GM18498 (cell line): Measurements from ENCODE around the gene CCDC117.

ENCODE experiments used
- ATAC-seq: cut with Tn5 transposase; IDR thresholded peaks from one replicate; pipeline ENCODE4 v1.9.1; 2021; ENCODE audit warnings: mild to moderate bottlenecking, moderate library complexity; ENCODE audit not compliant: unreplicated experiment

CCDC117 gene

DNA sequence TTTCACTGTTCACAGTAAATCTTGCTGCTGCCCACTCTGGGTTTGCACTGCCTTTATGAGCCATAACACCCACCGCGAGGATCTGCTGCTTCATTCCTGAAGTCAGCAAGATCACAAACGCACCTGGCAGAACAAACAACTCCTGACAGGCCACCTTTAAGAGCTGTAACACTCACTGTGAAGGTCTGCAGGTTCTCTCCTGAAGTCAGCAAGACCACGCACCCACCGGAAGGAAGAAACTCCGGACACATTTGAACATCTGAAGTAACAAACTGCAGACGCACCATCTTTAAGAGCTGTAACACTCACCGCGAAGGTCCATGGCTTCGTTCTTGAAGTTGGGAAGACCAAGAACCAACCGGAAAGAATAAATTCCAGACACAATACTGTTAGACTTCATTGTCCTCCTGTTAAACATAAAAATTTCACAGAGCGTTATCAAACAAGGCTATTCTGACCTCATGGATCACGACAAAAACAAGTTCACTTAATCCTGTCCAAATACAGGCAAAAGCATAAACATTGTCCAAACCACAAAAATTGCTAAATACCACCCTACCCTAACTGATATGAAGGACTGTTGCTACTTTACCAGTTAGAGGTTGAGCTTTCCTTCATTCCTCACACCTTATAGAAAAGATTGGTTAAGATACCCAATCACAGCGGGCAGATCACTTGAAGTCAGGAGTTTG, 3.0 kb upstream of the CCDC117 start:
- no peak for ATAC-seq

DNA sequence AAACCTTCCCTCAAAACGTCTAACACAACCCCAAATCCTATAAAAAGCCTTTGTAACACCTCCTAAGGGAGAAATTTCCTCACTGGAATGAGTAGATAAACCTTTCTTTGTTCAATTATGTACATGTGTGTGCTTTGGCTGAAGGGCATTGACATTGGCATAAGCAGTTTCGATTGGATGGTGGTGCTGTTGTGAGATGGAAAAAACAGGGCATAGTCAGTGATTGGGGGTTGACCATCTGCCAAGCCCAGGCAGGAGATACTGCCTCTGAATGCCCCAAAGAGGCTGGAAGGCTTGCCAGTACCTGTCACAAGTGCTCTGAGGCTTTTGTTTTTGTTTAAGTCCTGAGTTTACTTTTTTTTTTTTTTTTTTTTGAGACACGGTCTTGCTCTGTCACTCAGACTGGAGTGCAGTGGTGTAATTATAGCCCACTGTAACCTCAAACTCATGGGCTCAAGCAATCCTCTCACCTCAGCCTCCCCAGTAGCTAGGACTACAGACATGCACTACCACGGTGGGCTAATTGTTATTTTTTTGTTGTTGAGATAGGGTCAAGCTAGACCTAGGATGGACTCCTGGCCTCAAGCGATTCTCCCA, 1.2 kb upstream of the CCDC117 start:
- no peak for ATAC-seq

DNA sequence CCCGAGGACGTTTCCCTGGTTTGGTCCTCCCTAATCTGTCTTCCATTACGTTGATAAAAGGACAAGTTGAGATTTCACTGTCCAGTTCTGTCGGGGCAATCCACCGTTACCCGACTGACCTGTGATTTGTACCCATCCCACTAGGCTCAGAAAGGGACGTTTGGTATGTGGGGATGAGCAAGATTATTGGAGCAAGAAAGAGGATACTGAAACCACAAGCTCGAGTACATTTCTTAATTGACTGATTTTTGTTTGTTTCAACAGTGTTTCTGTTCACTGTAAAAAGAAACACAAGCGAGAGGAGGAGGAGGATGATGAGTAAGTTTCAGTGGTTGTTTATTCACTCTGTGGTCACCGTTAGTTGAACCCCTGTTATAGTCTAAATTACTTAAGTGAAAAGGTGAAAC, 969 bp downstream of the CCDC117 start:
- peak; percentile 29 for ATAC-seq

DNA sequence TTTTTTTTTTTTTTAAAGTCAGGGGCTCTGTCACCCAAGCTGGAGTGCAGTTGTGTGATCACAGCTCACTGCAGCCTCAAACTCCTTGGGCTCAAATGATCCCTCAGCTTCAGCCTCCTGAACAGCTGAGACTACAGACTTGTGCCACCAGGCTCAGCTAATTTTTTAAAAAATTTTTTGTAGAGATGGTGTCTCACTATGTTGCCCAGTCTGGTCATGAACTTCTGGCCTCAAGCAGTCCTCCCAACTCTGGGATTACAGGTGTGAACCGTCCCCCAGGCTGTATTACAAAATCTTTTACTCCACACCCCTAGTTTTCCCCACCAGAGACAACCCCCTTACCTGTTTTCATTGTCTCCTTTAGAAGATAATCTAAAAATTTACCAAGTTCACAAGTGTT, 1.9 kb downstream of the CCDC117 start:
- ATAC-seq = no peak

GRCh38 chr22:28779833-28780232, 7.3 kb downstream of the CCDC117 start:
- ATAC-seq = no peak

DNA sequence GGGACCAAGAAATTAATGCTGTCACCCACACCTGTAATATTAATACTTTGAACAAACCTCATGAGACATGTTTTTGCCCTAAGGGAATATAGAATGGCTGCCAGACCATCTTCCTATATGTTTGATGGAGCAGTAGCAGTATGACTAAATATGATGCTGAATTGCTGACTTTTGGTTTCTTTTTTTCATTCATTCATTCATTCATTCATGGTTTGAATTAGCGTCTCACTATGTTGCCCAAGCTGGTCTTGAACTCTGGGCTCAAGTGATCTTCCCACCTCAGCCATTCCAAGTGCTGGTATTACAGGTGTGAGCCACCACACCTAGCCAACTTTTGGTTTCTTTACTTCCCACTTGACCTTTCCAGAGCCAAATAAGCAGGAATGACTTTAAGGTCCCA, 7.8 kb downstream of the CCDC117 start:
- ATAC-seq = no peak

DNA sequence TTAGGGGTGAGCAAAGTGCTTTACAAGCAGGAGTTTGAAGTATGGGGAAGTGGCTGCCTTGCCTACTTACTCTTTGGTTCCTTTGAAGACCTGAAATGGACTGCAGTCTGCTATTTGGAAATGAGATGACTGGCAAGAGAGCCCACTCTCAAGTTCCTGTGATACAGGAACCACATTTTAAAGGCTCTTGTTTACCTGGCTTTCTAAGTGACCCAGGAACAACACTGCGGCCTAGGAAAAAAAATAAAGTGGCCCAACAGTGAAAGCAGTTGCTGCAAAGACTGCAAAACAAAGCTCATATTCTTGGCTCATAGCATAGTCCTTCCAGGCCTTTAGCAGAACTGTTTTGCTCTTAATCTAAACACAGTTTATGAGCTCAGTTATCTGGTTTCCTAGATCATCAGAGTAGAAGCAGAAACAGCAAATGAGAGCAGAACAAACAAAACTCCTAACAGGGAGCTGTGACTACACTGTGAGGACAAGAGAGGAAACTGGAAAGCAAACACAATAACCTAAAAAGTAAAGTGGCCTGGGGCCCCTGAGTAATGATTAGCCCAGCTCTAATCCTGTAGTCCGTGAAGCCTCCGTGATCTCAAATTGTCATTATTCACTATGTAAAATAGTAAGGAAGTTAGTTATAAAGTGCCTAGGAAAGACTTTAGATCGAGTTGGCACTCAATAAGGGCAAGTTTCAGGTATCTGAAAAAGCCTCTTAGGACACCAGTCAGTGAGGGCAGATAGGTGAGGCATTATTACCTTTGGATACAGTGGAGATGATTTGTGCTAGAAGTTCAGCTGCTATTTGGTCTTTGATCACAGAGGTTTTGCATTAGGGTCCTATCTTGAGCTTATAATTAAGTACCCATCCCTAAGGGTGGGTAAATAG, 11.5 kb downstream of the CCDC117 start:
- no peak for ATAC-seq

DNA sequence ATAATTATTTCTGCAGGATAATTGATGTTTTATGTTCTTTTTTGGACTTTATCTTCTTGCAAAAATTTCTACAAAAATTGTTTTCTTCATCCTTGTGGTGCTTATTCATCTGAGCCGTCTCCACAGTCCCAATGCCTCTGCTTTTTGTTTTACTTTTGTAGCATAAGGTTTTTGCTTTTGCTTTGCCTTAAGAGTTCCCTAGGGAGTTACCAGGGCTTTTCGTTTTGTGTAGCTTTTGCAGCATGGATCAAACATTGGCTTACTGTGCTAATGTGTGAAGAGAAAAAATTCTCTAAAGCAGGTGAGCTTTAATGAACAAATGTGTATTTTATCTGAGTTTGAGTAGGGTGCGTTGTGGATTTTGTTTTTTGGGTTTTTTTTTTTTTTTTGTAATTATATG, 16.1 kb downstream of the CCDC117 start:
- no peak for ATAC-seq

DNA sequence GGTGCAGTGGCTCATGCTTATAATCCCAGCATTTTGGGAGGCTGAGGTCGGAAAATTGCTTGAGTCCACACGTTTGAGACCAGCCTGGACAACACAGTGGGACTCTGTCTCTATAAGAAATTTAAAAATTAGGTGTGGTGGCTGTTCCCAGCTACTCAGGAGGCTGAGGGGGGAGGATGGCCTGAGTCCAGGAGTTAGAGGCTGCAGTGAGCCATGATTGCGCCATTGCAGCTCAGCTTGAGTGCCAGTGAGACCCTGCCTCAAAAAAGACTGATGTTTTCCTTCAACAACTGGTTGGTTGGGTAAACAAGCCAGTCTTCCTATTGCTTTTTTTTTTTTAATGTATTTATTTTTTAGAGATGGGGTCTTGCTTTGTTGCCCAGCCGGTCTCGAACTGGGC, 18.6 kb downstream of the CCDC117 start:
- ATAC-seq = no peak

DNA sequence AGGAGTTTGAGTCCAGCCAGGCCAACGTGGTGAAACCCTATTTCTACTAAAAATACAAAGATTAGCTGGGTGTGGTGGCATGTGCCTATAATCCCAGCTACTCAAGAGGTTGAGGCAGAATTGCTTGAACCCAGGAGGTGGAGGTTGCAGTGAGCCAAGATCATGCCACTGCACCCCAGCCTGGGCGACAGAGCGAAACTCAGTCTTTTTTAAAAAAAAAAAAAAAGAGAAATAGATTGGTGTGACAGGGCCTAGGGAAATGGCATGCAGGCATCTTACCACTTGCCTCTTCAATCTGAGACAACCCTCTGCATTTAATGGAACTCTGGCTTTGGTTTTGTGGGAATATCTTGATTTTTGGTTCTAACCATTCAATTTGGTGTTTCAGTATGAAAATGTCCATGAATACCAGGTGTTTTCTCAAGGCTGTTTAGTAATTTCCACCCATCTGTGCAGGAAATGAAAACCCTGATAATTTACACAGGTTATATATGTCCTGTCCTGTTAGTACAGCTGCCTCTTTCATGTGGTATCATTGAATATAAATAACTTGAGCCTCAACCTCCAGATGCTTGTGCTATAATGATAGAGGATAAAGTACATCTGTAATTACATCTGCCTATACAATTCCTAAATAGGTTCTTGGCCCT, 19.5 kb downstream of the CCDC117 start:
- ATAC-seq = peak; percentile 72

GRCh38 chr22:28792491-28793383, 20.2 kb downstream of the CCDC117 start:
- peak; percentile 39 for ATAC-seq

- ATAC-seq = no peak
Observed at GRCh38 chr22:28793976-28794584, 21.6 kb downstream of the CCDC117 start.

GRCh38 chr22:28795071-28795693, 22.7 kb downstream of the CCDC117 start:
- ATAC-seq = no peak

GRCh38 chr22:28795932-28796856, 23.7 kb downstream of the CCDC117 start:
- ATAC-seq = no peak

GRCh38 chr22:28798810-28799605, 26.5 kb downstream of the CCDC117 start:
- ATAC-seq = no peak

GRCh38 chr22:28799606-28800307, 27.3 kb downstream of the CCDC117 start:
- peak; percentile 39 for ATAC-seq
